HG03342 (cell line): ENCODE results near the gene PPP2R5C.

Source experiments
- ATAC-seq: cut with Tn5 transposase; IDR thresholded peaks from one replicate; pipeline ENCODE4 v1.9.1; 2021; ENCODE audit warnings: mild to moderate bottlenecking, moderate library complexity; ENCODE audit not compliant: unreplicated experiment

The PPP2R5C gene

GRCh38 chr14:101882141-101882935 lies 120.8 kb downstream of the PPP2R5C start:
- no peak for ATAC-seq

GRCh38 chr14:101884089-101884933 lies 122.8 kb downstream of the PPP2R5C start:
- ATAC-seq: no peak

GRCh38 chr14:101884934-101885576 lies 123.5 kb downstream of the PPP2R5C start:
- ATAC-seq: no peak

- no peak for ATAC-seq
Measured at GRCh38 chr14:101887219-101887618, 125.7 kb downstream of the PPP2R5C start.

GRCh38 chr14:101888182-101888581 lies 126.7 kb downstream of the PPP2R5C start:
- ATAC-seq: no peak

DNA sequence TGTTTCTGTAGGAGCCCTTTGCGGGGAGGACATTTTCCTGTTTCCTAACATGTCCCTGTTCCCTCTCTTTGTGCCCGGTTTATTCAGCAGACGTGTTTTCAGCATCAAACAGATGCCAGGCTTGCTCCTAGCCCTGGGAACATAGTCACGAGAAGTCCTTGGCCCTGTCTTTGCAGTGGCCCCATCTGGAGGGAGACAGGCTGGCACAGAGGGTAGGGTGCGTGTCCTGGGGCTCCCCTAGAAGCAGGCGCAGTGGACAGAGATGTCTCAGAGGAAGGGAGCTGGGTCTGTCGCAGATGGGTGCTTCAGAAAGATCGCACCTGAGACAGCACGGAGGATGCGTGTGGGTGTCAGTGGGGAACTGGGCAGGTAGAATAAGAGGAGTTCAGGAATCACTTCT lies 127.9 kb downstream of the PPP2R5C start:
- no peak for ATAC-seq

DNA sequence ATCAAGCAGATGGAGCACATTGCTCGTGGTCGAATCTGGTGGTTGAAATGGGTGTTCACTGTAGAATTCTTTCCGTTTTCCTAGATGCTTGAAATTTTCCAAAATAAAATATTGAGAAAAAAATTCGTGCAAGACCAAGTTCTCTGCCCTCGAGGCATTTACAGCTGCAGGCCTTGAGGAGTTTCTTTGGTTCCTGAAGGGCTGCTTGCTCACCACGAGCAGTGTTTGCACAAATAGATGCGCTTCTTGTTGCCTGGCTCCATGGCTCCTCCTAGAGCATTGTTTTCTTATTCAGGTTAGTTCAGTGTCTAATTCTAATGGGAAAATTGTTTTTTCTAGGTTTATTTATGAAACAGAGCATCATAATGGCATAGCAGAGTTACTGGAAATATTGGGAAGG lies 128.4 kb downstream of the PPP2R5C start:
- no peak for ATAC-seq

DNA sequence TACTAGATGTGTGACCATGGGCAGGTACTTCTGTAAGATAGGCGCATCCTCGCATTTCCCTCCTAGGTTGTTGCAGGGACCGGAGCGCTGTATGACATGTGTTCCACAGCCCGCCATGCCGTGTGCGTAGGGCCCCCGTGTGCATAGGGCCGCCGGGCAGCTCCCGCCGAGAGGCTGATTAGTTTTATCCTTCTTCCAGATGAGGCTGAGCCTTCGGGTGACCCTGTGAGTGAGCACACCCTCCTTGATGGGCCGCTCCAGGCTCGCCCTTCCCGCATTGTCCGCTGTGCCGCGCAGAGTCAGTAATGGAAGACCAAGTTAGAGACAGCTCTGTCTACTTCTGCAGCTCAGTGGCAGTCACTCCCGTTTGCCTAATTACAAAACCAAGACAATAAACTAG lies 130.0 kb downstream of the PPP2R5C start:
- no peak for ATAC-seq

DNA sequence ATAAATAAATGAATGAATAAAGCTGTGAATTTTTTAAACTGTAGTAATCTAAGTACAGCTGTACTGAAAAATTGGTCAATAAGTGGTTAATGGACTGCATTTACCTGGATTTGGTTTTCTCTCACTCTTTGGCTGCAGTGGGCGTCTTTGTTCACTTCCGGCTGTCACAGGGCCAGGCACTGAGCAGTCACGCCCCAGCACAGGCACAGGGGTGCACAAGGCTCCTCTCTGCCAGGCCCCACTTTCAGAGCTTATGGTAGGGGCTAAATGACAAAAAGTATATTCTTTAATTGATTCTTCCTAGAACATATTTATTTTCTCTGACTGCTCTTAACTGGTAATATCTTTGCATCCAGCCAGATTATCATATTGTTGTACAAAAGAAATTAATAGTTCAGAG lies 132.2 kb downstream of the PPP2R5C start:
- ATAC-seq: no peak

DNA sequence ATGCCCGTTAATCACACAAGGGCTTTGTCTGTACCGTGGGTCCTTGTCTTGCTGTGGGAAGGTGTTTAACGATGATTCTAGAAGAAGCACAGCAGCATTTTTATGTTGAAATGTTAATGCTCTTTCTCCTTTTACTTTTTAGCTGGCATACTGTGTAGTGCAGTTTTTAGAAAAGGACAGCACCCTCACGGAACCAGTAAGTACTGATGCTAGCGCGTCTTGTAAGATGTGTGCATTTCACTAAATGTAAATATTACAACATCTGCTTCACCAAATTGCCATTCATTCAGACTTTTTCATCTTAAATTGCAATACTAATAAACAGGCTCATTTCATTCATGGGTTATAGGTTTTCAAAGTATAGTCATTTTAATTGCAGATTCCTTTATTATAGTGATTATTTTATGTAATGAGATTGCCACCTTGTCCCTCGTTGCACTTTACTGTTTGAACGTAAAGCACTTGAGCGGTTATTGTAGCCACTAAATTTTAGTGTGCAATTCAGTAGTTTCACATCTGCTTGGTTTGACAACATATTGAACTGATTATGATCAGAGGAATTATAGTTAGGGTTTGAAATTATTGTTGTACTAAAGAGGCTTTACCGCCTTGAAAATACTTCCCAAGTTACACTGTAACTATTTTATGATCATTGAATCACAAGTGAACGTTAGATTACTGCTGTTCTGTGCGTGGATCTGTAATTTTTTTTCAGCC lies 133.0 kb downstream of the PPP2R5C start:
- ATAC-seq: no peak

- ATAC-seq: no peak
Measured at GRCh38 chr14:101895256-101895655, 133.7 kb downstream of the PPP2R5C start.

DNA sequence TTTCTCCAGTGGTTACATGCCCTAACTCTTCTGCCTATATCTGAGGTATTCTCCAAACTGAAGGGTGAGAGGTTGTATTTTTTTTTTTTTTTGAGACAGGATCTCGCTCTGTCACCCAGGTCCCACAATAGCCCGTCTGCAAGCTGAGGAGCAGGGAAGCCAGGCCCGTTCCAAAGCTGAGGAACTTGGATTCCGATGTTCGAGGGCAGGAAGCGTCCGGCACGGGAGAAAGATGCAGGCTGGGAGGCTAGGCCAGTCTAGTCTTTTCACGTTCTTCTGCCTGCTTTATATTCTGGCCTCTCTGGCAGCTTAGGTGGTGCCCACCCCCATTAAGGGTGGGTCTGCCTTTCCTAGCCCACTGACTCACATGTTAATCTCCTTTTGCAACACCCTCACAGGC lies 135.8 kb downstream of the PPP2R5C start:
- ATAC-seq: no peak

DNA sequence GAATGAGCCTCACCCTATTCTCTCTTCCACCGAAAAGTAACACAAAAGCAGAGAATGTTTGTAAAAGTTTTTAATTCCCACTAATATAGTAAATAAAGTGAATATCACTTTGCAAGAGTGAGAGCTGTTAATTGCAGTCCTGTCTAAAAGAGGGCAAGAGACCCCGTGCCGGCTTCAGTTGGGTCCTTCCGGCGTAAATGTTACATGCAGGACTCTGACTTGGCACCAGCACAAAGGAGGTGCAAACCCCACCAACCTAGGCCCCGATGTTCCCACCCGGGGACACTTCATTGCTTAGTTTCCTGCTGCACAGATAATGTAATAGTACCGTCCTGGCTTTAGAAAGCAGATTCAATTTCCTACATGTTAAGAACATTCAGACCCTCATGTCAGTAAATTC lies 136.9 kb downstream of the PPP2R5C start:
- ATAC-seq: no peak

GRCh38 chr14:101899263-101899662 lies 137.8 kb downstream of the PPP2R5C start:
- no peak for ATAC-seq

DNA sequence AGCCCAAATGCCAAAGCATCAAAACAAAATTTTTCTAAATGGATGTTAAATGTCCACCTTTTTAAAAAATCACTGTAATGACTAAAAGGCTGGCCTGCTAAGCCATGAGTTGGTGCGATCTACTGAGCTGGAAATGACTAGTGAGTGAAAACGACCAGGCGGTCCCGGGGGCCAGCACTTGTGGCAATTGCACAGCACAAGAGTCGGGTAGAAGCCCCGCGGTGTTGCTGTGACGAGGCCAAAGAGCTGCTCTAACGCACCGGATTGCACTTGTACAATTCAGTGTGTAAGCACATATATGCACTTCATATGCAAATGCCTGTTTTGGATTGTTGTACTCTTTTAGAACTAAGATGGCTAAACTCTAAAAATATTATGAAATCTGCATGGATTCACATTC lies 138.7 kb downstream of the PPP2R5C start:
- no peak for ATAC-seq

DNA sequence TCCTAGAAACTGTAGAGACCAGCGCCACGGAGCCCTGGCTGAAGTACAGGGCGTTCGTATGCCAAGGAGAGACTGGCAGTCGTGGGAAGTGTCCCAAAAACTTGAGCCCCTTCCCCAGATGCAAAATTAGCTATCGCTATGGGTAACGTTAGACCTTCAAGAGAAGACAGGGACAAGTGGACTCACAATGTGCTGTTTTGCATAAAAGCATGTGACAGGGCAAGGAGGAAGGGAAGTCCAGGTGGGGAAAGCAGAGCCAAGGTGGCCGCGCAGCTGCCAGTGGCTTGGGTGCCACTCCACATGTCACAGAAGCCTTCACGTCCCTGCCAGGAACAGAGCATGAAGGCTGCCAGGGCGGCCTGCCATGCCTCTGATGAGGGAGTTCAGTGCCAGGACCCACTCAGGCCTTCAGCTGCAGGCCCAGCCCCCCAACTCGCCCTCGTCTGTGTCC lies 141.6 kb downstream of the PPP2R5C start:
- no peak for ATAC-seq

DNA sequence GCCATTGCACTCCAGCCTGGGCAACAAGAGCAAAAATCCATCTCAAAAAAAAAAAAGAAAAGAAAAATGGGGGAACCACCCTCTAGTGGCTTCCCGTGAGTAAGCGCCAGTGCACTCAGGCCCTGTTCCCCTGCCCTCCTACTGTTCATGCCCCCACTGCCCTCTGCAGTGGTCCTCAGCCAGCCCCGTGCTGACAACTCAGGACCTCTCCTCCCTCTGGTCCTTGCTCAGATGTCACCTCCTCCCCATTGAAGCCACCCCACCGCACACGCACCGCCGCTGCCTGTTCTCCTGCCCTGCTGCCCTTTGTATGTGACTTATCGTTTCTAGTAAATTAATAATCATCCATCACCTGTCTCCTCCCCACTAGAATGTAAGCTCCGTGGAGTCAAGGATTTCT lies 144.1 kb downstream of the PPP2R5C start:
- ATAC-seq: no peak

GRCh38 chr14:101906645-101907044 lies 145.1 kb downstream of the PPP2R5C start:
- no peak for ATAC-seq

DNA sequence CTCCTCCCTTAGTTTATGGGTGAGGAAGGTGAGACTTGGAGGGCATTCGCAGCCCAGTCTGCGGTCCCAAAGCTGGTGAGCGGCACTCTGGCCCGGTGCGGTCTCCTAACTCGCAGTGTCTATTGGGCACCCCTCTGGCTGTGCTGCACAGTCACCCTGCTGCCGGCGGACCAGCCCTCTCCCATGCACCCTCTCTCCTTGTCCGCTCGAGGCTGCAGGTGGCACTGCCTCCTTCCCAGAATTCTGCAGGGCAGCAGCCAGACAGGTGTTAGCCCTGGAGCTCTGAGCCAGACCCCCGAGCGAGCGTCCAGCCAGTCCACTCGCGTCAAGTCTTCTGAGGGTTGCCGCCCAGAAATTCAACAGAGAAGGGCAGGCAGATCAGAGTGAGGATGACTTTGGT lies 146.1 kb downstream of the PPP2R5C start:
- ATAC-seq: no peak

- ATAC-seq: no peak
Measured at GRCh38 chr14:101908795-101909194, 147.3 kb downstream of the PPP2R5C start.
